ENCODE results near the gene TCF7L2.
"Not testable (repeated sequence)": the region's sequence is repeated elsewhere in the genome, so short reads cannot be mapped to it uniquely, and the experiment has no call there.

Gene TCF7L2

GRCh38 chr10:113096128-113096996, 146.3 kb downstream of the TCF7L2 start:
- DNase-seq (ENCODE audit: low read depth) = no peak

GRCh38 chr10:113097036-113097435, 147.0 kb downstream of the TCF7L2 start:
- no peak for DNase-seq (ENCODE audit: low read depth)

- no peak for DNase-seq (ENCODE audit: low read depth)
Observed at GRCh38 chr10:113099431-113100183, 149.6 kb downstream of the TCF7L2 start.

- DNase-seq (ENCODE audit: low read depth) = no peak
Observed at GRCh38 chr10:113100281-113100680, 150.2 kb downstream of the TCF7L2 start.

- no peak for DNase-seq (ENCODE audit: low read depth)
Observed at GRCh38 chr10:113103131-113103840, 153.2 kb downstream of the TCF7L2 start.

GRCh38 chr10:113104047-113104446, 154.0 kb downstream of the TCF7L2 start:
- no peak for DNase-seq (ENCODE audit: low read depth)

GRCh38 chr10:113108194-113108835, 158.3 kb downstream of the TCF7L2 start:
- peak; percentile 8 for DNase-seq (ENCODE audit: low read depth)

- no peak for DNase-seq (ENCODE audit: low read depth)
Observed at GRCh38 chr10:113108948-113109347, 158.9 kb downstream of the TCF7L2 start.

- DNase-seq (ENCODE audit: low read depth) = not testable (repeated sequence)
Observed at GRCh38 chr10:113109482-113109881, 159.4 kb downstream of the TCF7L2 start.

GRCh38 chr10:113111260-113111659, 161.2 kb downstream of the TCF7L2 start:
- DNase-seq (ENCODE audit: low read depth) = no peak

- DNase-seq (ENCODE audit: low read depth) = no peak
Observed at GRCh38 chr10:113111900-113112853, 162.1 kb downstream of the TCF7L2 start.

GRCh38 chr10:113113241-113113640, 163.2 kb downstream of the TCF7L2 start:
- DNase-seq (ENCODE audit: low read depth) = no peak

- no peak for DNase-seq (ENCODE audit: low read depth)
Observed at GRCh38 chr10:113113918-113114317, 163.9 kb downstream of the TCF7L2 start.

GRCh38 chr10:113115556-113115955, 165.5 kb downstream of the TCF7L2 start:
- no peak for DNase-seq (ENCODE audit: low read depth)

GRCh38 chr10:113118882-113119281, 168.8 kb downstream of the TCF7L2 start:
- DNase-seq (ENCODE audit: low read depth) = no peak

- no peak for DNase-seq (ENCODE audit: low read depth)
Observed at GRCh38 chr10:113119801-113120200, 169.8 kb downstream of the TCF7L2 start.

GRCh38 chr10:113121153-113121552, 171.1 kb downstream of the TCF7L2 start:
- no peak for DNase-seq (ENCODE audit: low read depth)

GRCh38 chr10:113122947-113123346, 172.9 kb downstream of the TCF7L2 start:
- no peak for DNase-seq (ENCODE audit: low read depth)

GRCh38 chr10:113124724-113125123, 174.7 kb downstream of the TCF7L2 start:
- no peak for DNase-seq (ENCODE audit: low read depth)

GRCh38 chr10:113125612-113126011, 175.6 kb downstream of the TCF7L2 start:
- no peak for DNase-seq (ENCODE audit: low read depth)

All from activated T-cell treated with anti-CD3 and anti-CD28 coated beads for 48 hours (primary cell).